ENCODE data around the gene CHST11.

CHST11 gene

DNA sequence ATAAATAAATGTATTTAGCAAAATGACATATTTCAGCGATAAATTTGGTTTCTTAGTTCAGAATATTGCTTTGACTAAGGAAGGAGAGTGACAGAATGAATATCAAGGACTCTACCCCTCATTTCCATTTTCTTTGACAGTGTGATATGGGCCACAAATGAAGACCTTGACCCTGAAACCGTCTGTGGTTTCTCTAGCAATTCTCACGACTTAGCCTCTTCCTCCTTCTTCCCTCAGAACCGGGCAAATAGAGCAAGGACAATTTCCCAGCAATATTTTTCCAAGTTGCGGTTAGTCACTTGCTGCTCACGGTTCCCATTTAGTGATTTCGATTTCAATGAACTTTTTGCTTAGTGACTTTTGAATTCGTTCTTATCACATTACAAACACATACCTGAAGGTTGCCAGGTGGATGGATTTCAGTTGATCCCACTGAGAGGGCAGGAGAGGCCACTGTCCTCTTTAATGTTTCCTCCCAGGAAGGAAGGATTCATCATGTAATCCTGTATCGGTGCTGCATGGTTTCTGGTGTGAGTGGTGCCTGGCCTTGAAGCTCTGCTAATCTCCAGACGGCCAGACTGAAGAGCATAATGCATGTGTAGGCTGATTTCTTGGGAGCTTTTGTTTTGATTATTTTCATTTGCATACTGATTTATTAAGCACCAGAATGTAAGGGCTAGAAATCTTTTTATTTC is 77.6 kb downstream of the CHST11 start:
- no peak for TF ChIP-seq POLR2A (IDR thresholded peaks at IDR 0.05; ENCODE audit: low read depth, low read length)
- FAIRE-seq (no peak), DNase-seq (ENCODE audit: insufficient read length, low spot score) (no peak)

DNA sequence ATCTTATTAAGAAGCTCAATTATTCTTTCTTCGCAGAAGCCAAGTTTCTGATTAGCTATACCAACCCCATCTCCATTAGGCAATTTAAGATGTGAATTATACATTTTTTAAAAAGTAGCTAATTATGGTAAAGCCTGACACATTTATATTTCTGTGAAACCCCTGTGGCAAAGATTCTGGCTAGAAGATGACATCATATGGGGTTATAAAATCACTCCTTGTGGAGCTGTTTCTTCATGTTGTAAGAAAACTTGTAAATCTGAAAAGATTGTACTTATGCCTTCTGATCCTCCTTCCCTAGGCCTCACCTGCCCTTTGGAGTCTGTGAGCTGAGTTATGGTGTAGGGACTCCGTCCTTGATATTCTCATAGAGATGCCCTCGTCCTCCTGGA is 78.1 kb downstream of the CHST11 start:
- FAIRE-seq, result no peak
- no peak for DNase-seq (ENCODE audit: insufficient read length, low spot score)
- TF ChIP-seq POLR2A (IDR thresholded peaks at IDR 0.05; ENCODE audit: low read depth, low read length), result no peak

DNA sequence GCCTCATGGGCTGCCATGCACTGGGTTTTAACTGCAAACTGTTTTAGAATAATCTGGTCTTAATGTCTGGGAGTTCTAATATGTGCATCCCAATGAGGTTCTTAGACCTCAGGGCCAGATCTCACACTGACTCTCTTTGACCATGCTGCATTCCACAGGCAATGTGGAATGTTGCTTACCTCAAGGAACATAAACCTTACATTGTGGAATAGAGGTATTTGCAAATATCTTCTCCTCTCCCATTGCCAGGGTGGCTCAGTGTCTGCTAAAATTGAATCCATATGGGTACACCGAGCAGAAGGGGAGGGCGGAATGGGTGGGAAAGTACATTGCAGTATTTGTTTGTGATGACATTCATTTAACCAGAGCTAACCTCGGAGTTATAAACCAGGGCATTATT is 78.6 kb downstream of the CHST11 start:
- no peak for TF ChIP-seq POLR2A (IDR thresholded peaks at IDR 0.05; ENCODE audit: low read depth, low read length)
- DNase-seq (ENCODE audit: insufficient read length, low spot score) (no peak), FAIRE-seq (no peak)

DNA sequence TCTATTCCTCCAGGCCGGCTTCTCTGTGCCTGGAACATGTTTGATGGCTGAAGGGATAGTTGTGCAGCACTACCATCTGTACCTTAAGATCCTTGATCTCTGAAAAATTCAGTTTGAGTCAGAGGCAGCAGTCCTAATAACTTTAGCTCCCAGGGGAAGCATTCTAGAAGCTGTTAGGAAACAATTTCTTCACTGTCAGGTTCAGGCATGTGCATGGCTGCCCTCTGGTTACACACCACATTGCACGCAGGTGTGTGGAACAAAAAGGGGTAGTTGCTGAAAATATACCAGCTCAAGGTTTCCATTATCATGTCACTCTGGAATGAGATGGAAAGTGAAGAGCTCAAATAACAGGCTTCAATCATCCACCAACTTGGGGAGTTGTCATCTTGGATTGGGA is 80.1 kb downstream of the CHST11 start:
- TF ChIP-seq POLR2A (IDR thresholded peaks at IDR 0.05; ENCODE audit: low read depth, low read length), result no peak
- FAIRE-seq, result no peak
- no peak for DNase-seq (ENCODE audit: insufficient read length, low spot score)

DNA sequence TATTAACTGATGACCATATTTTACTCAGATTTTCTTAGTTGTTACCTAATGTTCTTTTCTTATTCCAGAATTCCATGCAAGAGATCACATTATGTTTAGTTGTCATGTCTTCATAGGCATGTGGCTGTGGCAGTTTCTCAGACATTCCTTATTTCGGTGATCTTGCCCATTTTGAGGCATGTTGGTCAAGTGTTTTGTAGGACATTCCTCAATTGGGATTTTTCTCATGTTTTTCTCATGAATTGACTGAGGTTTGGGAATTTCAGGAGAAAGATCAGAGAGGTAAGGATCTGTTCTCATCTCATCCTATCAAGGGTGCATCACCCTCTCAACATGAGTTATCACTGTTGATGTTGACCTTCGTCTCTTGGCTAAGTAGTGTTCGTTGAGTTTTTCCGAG is 81.3 kb downstream of the CHST11 start:
- FAIRE-seq, result no peak

DNA sequence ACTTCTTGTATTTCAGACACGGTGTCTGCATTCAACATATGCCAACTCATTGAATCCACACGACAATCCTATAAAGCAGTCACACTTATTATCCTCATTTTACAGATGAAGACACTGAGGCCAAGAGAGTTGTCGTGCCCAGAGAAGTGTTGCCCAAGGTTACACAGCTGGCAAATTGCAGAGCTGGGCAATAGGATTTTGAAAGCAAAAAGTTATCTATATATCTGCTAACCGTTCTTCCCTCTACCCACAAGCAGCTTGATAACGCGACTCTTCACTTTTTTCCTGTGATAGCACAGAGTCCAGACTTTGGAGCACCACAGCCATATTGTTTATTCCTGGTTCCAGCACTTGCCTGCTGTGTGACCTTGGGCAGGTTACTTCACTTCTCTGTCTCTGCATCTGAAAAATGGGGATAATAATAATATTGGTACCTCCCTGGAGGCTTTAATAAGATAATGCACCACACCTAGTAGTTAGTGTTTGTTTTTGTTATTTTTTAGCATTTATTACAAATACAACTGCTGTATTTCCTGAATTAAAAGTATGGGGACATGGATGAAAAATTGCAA is 82.2 kb downstream of the CHST11 start:
- DNase-seq (ENCODE audit: insufficient read length, low spot score), result no peak
- no peak for FAIRE-seq
- no peak for TF ChIP-seq POLR2A (IDR thresholded peaks at IDR 0.05; ENCODE audit: low read depth, low read length)

More for the DNA sequence above, 81.3 kb downstream of the CHST11 start:
- DNase-seq (ENCODE audit: insufficient read length, low spot score), result no peak
- TF ChIP-seq POLR2A (IDR thresholded peaks at IDR 0.05; ENCODE audit: low read depth, low read length), result no peak

DNA sequence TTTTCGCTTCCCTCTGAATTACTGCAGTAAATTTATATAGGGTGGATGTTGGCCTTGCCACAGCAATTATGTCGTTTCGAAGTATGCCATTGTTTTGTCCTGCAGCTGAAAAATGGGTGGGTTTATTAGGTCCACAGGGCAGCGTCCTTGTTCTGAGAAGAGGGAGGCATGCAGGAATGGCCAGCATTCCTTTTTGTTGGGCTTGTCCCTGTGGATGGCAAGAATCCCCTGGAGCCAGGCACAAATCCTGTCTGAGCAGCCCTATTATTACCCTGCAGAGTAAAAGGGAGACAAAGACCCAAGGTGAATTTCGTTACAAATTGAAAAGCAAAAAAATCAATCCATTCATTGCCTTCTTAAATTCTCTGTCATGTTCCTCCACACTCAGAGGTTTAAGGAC is 88.1 kb downstream of the CHST11 start:
- no peak for FAIRE-seq
- DNase-seq (ENCODE audit: insufficient read length, low spot score), result no peak
- no peak for TF ChIP-seq POLR2A (IDR thresholded peaks at IDR 0.05; ENCODE audit: low read depth, low read length)

DNA sequence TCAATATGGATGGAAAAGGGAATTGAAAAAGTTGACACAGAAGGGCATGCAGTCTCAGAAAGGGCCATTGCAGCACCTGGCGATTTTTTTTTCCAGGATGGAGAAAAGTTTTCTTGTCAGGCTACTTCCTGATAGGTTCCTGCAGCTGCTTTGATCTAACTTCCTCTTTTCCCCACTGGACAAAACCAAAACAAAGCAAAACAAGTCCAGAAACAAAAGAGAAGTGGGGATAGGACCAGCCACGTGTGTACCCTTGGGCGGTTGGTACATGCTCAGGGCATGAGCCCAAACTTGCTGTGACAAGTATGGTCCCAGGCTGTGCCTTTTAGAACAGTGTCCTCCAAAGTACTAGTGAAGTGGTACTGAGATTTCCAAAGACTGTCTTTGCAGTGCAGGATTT is 89.8 kb downstream of the CHST11 start:
- FAIRE-seq, result no peak
- DNase-seq (ENCODE audit: insufficient read length, low spot score), result no peak
- no peak for TF ChIP-seq POLR2A (IDR thresholded peaks at IDR 0.05; ENCODE audit: low read depth, low read length)

DNA sequence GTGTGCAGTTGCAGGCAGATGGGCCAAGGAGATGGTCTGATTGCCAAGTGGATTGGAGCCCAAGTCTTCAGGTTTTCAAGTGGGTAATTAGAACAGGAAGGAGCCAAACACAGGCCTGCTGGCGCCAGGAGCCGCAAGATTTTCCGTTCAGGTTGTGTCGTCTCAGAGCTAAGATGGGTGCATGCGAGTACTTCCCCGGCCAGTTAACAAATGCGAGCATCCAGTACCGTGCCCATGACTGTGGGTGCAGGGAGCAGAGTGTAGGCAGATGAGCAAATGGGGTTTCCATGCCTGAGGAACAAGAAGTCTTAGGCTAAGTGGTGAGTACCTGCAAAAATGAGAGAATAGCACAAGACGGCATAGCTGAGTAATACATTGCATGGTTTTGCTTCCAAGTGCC is 90.5 kb downstream of the CHST11 start:
- DNase-seq (ENCODE audit: insufficient read length, low spot score) (no peak), FAIRE-seq (no peak)

DNA sequence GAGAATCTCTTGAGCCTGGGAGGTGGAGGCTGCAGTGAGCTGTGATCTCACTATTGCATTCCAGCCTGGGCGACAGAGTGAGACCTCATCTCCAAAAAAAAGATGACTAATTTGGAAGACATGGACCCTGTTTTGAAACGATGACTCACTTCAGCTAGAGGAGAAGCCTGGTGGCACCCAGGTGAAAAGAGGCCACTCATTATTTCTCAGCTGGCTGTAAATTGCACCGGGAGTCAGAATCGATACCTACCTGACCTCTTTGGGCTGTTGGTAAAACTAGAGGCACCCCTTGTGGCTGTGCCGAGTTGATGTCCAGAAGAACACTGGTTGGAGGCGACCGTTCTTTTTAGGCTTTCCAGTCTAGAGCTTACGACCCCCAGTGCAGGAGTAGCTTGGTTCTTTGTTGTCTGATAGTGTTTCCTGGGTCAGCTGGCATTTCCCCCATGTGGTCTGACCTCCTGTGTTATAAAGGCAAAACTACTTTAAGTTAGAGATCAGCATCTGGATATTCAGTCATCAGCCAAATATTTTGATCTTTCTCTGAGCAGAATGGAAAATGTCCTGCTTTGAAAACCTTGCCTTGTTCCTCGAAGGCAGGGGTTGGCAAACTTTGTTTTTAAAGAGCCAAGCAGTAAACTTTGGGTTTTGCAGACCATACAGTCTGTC is 93.2 kb downstream of the CHST11 start:
- FAIRE-seq (no peak), DNase-seq (ENCODE audit: insufficient read length, low spot score) (peak; percentile 12)
- TF ChIP-seq POLR2A (IDR thresholded peaks at IDR 0.05; ENCODE audit: low read depth, low read length), result no peak

More for the DNA sequence above, 90.5 kb downstream of the CHST11 start:
- TF ChIP-seq POLR2A (IDR thresholded peaks at IDR 0.05; ENCODE audit: low read depth, low read length), result no peak

DNA sequence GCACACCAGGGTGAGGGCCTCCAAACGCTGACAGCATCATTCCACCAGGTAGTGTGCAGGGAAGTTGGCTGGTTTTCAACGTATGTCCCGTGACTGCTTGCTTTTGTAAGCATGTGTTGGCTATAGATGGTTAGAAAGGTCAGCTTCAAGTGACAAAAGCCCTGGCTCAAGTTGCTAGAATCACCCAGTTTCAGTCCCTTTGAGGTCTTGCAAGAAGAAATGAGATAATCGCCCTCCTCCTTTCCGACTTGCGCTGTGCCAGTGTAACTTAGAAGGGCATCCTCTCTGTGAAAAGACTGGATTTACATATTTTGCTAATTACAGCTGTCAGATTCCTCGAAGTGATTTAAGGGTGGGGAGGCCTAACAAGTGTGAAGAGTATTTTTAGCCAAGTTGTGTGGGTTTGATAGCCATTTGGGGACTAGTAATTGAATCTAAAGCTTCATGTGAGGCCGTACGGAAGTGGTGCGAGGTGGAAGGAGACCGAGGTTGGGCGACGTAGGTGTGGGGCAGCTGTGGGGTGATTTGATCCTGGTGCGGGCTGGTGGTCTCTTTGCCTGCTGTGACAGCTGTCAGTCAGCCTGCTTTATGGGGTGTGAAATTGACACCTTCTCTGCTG is 94.7 kb downstream of the CHST11 start:
- FAIRE-seq (no peak), DNase-seq (ENCODE audit: insufficient read length, low spot score) (no peak)
- no peak for TF ChIP-seq POLR2A (IDR thresholded peaks at IDR 0.05; ENCODE audit: low read depth, low read length)

DNA sequence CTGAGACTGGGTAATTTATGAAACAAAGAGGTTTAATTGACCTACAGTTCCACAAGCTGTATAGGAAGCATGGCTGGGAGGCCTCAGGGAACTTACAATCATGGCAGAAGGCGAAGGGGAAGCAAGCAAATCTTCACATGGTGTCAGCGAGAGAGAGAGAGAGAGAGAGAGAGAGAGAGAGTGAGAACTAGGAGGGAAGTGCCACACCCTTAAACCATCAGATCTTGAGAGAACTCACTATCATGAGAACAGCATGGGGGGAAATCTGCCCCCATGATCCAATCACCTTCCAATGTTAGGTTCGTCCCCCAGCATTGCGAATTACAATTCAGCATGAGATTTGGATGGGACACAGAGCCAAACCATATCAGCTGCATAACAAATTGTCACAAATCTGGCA is 96.7 kb downstream of the CHST11 start:
- TF ChIP-seq POLR2A (IDR thresholded peaks at IDR 0.05; ENCODE audit: low read depth, low read length), result no peak
- FAIRE-seq (no peak), DNase-seq (ENCODE audit: insufficient read length, low spot score) (no peak)

DNA sequence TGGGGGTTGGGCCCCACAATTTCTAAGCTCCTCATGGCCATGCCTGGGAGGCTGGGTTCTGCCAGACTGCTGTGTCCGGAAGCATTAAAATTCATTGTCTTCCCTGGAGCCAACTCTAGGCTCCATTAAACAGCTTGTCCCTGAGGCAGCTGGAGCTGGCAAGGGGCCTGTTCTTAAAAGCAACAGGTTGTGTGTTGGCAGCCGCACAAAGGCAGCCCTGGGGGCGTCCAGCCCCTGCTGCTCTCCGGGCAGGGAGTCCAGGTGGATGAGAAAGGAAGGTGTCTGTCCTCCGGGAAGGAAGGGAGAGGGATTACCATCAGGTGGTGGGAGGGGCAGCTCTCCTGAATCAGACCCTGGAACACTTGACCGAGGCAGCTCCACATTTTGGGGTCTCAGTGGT is 98.9 kb downstream of the CHST11 start:
- FAIRE-seq (no peak), DNase-seq (ENCODE audit: insufficient read length, low spot score) (no peak)
- TF ChIP-seq POLR2A (IDR thresholded peaks at IDR 0.05; ENCODE audit: low read depth, low read length), result no peak

DNA sequence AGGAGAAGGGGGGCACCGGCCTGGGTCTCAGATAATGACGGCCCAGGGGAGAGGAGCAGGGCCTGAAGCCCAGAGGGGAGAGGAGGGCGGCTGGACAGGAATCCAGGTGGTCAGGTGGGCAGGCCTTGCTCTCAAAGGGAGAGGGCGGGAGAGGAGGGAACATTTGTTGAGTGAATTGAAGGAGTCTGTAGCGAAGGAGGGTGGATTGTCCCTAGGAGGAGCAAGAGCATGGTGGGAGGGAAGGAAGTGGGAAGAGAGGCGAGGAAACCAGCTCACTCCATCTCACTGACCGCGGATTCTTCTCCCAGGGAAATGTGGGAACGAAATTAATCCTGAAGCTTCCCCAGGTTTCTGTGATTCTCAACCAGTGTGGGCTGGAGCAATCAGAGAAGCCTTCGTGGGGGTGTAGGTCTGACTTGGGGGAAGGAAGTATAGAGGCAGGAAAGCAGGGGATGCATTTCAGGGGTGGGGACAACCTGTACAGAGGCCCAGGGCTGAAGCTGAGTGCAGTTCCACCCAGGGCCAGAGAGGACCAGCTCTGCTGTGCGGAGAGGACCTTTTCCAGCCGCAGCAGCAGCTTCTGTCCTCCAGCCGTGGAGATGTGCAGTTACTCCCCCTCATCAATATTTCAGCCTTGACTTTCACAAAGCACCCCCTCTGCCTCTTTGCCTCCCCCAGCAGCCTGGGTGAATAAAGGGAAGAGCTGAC is 100.9 kb downstream of the CHST11 start:
- no peak for DNase-seq (ENCODE audit: insufficient read length, low spot score)
- no peak for FAIRE-seq
- no peak for TF ChIP-seq POLR2A (IDR thresholded peaks at IDR 0.05; ENCODE audit: low read depth, low read length)
